GM23338 (cell line): Measurements from ENCODE around the gene WNT2B.

Experiments used
- CREB1 ChIP-seq: fragments of 250-450 bp; sonication (Bioruptor Pico); IDR thresholded peaks from 2 replicates; pipeline ENCODE4 v1.5.0; 2020; ENCODE audit warnings: low read depth, mild to moderate bottlenecking, moderate library complexity
- CTCF ChIP-seq, 2 experiments: fragments of 200-600 bp in 1 of 2; sonication (generic) in 1 of 2; conservative IDR thresholded peaks; 2 replicates each; pipeline versions ENCODE4 v1.5.1 to v1.6.1; 2016 to 2017; ENCODE audit warnings: antibody characterized with exemption in 2 of 2, low read depth in 2 of 2, mild to moderate bottlenecking in 2 of 2, moderate library complexity in 1 of 2
- EZH2 ChIP-seq: fragments of 200-600 bp; sonication (generic); IDR thresholded peaks from one replicate; pipeline ENCODE4 v1.8.0; 2017; ENCODE audit warnings: antibody characterized with exemption, mild to moderate bottlenecking, low read depth; ENCODE audit not compliant: unreplicated experiment
- POLR2AphosphoS5 ChIP-seq: IDR thresholded peaks from 2 replicates; pipeline ENCODE4 v1.6.1; 2016; ENCODE audit warnings: antibody characterized with exemption, low read depth
- REST ChIP-seq: IDR thresholded peaks from one replicate; pipeline ENCODE4 v1.6.1; 2018; ENCODE audit warnings: antibody characterized with exemption; ENCODE audit not compliant: unreplicated experiment

- TF ChIP-seq CTCF (conservative IDR thresholded peaks at IDR 0.05; ENCODE audit: low read depth in 2 of 2) (no peak), REST (no peak), CREB1 (CRISPR knock-in tag) (no peak), EZH2 (no peak), POLR2AphosphoS5 (no peak)
Observed at GRCh38 chr1:112478314-112478713, 30.5 kb upstream of the WNT2B start.
